ENCODE measurements around the gene WIPI1. TPM values are rescaled to one million over a fixed set of nuclear protein-coding genes. Genes with fewer than 3 reads are reported as not detected.

The WIPI1 gene
- total RNA-seq, 2 experiments from 2014 or later: 34.4 to 43.5 TPM

GRCh38 chr17:68451670-68452354 lies 5.5 kb downstream of the WIPI1 start:
- H3K9me3 ChIP-seq (ENCODE audit: low read length): no peaks in the 10 kb centered on the region
- intact Hi-C loops (cut with micrococcal nuclease; ENCODE audit: unreplicated experiment): no loop called here
- H3K4me3 ChIP-seq (ENCODE audit: low read depth, low read length, poor library complexity, severe bottlenecking): no peak overlapping the region
- H3K79me2 ChIP-seq (ENCODE audit: insufficient read depth, low read depth, low read length): peaks cover 7% of the 10 kb centered on the region; the same call in 1 of the 2 replicates
- H2AFZ ChIP-seq (ENCODE audit: low read length): no peak overlapping the region
- H3K36me3 ChIP-seq (ENCODE audit: insufficient read depth, low read length): peaks cover 41% of the 10 kb centered on the region
- H3K27ac ChIP-seq (ENCODE audit: low read depth, low read length, poor library complexity, severe bottlenecking): no peak overlapping the region
- H3K9me2 ChIP-seq (ENCODE audit: insufficient read depth, low read length): no peaks in the 10 kb centered on the region
- DNase-seq (ENCODE audit: low spot score): no peak
- H4K20me1 ChIP-seq (ENCODE audit: insufficient read depth, low read length): no peaks in the 10 kb centered on the region
- ChIA-PET CTCF (ENCODE audit: unreplicated experiment) (no interaction called here), POLR2A (interaction anchor here (7.6 kb wide), 1 partner anchor 12 kb away, joined by 138 read pairs; no protein-coding TSS in a partner anchor)
- no peak for TF ChIP-seq EZH2phosphoT487 (IDR thresholded peaks at IDR 0.05; ENCODE audit: borderline replicate concordance, low read depth, low read length)
- TF ChIP-seq CTCF (conservative IDR thresholded peaks at IDR 0.05; ENCODE audit: low read length): no peak
- peaks cover 24% of the 10 kb centered on the region for H3K4me1 ChIP-seq (ENCODE audit: insufficient read depth, low read length, poor library complexity, severe bottlenecking)
- H3K4me2 ChIP-seq (ENCODE audit: low read length): no peak overlapping the region
- BruUV-seq (replicated peaks): no TSS peak

GRCh38 chr17:68450801-68451200 lies 6.5 kb downstream of the WIPI1 start:
- Histone ChIP-seq H2AFZ (ENCODE audit: low read length) (no peak overlapping the region), H3K36me3 (ENCODE audit: insufficient read depth, low read length) (peaks cover 50% of the 10 kb centered on the region), H3K9me2 (ENCODE audit: insufficient read depth, low read length) (no peaks in the 10 kb centered on the region), H4K20me1 (ENCODE audit: insufficient read depth, low read length) (no peaks in the 10 kb centered on the region), H3K4me1 (ENCODE audit: insufficient read depth, low read length, poor library complexity, severe bottlenecking) (peaks cover 14% of the 10 kb centered on the region), H3K9me3 (ENCODE audit: low read length) (no peaks in the 10 kb centered on the region), H3K4me3 (ENCODE audit: low read depth, low read length, poor library complexity, severe bottlenecking) (no peak overlapping the region), H3K27ac (ENCODE audit: low read depth, low read length, poor library complexity, severe bottlenecking) (no peak overlapping the region), H3K79me2 (ENCODE audit: insufficient read depth, low read depth, low read length) (no peaks in the 10 kb centered on the region), H3K4me2 (ENCODE audit: low read length) (no peak overlapping the region)
- CTCF ChIA-PET (ENCODE audit: unreplicated experiment): no interaction called here
- BruUV-seq (replicated peaks): no TSS peak
- intact Hi-C loops (cut with micrococcal nuclease; ENCODE audit: unreplicated experiment): no loop called here
- no peak for DNase-seq (ENCODE audit: low spot score)
- POLR2A ChIA-PET: interaction anchor here (0.6 to 1.4 kb wide), 4 partner anchors 9 to 186 kb away, joined by 3 to 8 read pairs (median 4); no protein-coding TSS in a partner anchor
- TF ChIP-seq EZH2phosphoT487 (IDR thresholded peaks at IDR 0.05; ENCODE audit: borderline replicate concordance, low read depth, low read length) (no peak), CTCF (conservative IDR thresholded peaks at IDR 0.05; ENCODE audit: low read length) (no peak)

GRCh38 chr17:68450391-68450790 lies 6.9 kb downstream of the WIPI1 start:
- intact Hi-C loops (cut with micrococcal nuclease; ENCODE audit: unreplicated experiment): no loop called here
- no peak overlapping the region for H3K4me3 ChIP-seq (ENCODE audit: low read depth, low read length, poor library complexity, severe bottlenecking)
- no peaks in the 10 kb centered on the region for H3K79me2 ChIP-seq (ENCODE audit: insufficient read depth, low read depth, low read length)
- ChIA-PET CTCF (ENCODE audit: unreplicated experiment) (no interaction called here), POLR2A (interaction anchor here (0.6 to 1.4 kb wide), 6 partner anchors 8 to 186 kb away, joined by 3 to 8 read pairs (median 4); no protein-coding TSS in a partner anchor)
- H3K4me1 ChIP-seq (ENCODE audit: insufficient read depth, low read length, poor library complexity, severe bottlenecking): peaks cover 10% of the 10 kb centered on the region
- no peaks in the 10 kb centered on the region for H4K20me1 ChIP-seq (ENCODE audit: insufficient read depth, low read length)
- H2AFZ ChIP-seq (ENCODE audit: low read length): no peak overlapping the region
- DNase-seq (ENCODE audit: low spot score): no peak
- no peaks in the 10 kb centered on the region for H3K9me3 ChIP-seq (ENCODE audit: low read length)
- H3K36me3 ChIP-seq (ENCODE audit: insufficient read depth, low read length): peaks cover 50% of the 10 kb centered on the region
- no TSS peak for BruUV-seq (replicated peaks)
- no peaks in the 10 kb centered on the region for H3K9me2 ChIP-seq (ENCODE audit: insufficient read depth, low read length)
- no peak for TF ChIP-seq EZH2phosphoT487 (IDR thresholded peaks at IDR 0.05; ENCODE audit: borderline replicate concordance, low read depth, low read length)
- no peak overlapping the region for H3K27ac ChIP-seq (ENCODE audit: low read depth, low read length, poor library complexity, severe bottlenecking)
- H3K4me2 ChIP-seq (ENCODE audit: low read length): no peak overlapping the region

Data from OCI-LY7 (cell line).